NCI-H510A treated with DMSO at 0.1 percent for 48 hours (cell line): Measurements from ENCODE around the gene INSIG2.
"Not testable (repeated sequence)": the region's sequence is repeated elsewhere in the genome, so short reads cannot be mapped to it uniquely, and the experiment has no call there.

Source experiments
- DNase-seq: peaks from one replicate; lab custom pipeline; 2025; lab: John Stamatoyannopoulos, UW

The INSIG2 gene

DNA sequence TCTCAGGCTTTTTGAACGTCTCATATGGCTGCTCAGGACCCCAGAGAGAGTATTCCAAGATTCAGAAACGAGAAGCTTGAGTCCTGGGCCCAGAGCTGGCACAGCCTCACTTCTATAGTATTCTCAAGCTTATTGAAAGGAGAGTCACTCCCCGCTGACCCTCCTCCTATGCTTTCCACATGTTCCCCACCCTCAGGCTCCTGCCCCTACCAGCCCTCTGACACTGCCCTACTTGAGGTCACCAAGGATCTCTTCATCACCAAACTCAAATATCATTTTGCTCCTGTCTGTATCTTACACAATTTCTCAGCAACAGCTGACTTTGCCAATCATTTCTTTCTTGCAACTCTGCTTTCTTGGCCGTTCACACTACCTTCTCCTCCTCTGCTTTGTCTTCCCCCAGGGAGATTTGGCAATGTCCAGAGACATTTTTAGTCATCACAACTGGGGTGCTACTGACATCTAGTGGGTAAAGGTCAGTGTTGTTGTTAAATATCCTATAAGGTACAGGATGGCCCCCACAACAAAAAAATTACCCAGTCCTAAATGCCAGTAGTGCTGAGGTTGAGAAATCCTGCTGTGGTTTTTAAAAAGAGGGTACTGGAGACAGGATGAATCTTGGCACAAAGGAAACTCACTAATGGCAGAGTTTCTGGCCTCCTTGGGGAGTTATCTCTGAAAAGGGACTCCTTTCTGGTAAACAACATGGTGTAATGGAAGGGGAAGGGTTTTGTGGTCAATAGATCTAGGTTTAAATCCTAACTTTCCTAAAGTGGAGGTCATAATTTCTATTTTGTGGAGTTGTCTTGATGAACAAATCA lies 26.9 kb upstream of the INSIG2 start:
- no peak for DNase-seq

DNA sequence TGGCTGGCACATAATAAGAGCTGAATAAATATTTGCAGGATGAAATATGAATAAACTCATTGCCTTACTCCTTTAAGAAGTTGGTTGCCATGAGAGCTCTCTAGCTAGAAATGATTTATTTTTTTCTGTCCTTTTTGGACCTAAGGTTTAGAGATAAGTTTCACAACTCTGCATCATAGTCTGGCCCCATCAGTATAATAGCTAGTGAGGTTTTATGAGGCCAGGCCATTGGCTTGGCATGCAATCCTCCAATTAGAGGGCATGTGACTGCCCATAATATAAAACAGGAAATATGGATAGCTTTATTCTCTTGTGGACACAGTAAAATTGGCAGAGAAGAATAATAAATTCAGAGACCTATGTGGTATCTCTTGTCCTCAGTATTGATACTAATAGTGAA lies 26.2 kb upstream of the INSIG2 start:
- no peak for DNase-seq

DNA sequence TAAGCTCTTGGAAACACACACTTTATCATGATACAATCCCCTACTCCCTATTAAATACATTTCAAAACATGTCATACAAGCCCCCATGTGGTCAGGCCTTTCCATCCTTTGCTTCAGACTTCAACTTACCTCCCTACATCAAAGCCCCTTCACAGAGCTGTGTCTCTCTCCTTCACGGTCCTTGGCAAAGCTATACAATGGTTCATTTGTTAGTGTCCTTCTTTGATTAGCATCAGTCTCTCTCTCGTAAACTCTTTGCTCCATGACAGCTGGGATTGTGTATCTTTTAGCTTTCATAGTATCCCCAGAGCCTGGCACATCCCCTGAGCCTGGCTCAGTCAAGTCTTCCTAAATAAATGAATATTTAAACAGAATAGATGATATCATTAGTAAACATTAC lies 25.6 kb upstream of the INSIG2 start:
- no peak for DNase-seq

DNA sequence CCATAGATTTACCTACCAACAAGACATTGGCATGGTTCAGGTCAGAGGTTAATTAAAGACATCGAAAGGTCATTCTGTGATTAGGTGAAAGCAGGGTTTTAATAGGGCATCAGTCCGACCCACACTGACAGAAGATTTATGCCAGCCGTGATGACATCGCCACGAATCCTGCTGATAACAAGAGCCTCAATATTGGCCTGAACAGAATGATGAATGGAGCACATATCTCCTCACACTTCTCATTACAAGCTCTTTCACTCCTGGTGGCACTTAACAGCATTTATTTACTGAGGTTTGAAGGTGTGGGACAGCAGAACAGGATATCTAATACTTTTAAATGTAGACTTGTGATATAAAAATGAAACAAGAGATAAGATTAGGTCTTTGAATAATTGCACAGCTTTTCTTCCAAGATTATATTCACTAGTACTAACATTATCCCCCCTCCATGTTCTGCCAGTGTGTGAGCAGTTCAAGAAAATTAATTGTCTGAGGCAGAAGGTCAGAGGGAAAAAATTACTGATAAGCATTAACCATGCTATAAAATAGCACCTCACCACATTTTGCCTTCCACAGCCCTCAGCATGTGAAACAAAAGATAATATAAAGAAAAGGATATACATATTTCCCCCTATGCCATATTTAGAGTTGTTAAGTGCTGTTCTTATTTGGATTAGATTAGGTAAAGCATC lies 23.1 kb upstream of the INSIG2 start:
- no peak for DNase-seq

DNA sequence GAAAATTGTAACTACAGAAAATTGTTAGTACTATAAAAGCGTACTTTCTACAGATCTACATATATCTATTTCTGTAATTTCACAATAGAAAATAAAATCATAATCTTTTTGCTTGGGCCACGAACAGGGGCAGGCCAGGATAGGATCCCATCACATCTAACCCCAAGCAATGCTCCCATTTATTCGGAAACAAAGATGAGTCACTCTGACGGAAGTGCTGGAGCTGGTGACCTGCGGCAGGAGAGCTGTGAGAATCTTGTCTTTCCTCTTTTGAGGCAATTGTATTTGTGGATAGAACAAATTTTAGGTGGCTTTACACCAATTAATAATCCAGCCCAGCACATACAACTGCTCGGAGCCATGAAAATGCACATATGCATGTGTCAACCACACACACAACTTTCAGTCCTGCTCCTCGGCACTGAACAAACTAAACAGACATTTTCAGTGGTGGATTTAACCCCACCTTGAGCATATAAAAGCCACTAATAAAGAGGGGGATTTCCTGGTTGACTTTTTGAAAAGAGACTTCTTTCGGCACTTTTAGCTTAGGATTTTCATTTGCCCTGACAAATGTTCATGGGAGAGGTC lies 22.3 kb upstream of the INSIG2 start:
- no peak for DNase-seq

GRCh38 chr2:118077636-118078247 lies 10.5 kb upstream of the INSIG2 start:
- DNase-seq, result no peak

DNA sequence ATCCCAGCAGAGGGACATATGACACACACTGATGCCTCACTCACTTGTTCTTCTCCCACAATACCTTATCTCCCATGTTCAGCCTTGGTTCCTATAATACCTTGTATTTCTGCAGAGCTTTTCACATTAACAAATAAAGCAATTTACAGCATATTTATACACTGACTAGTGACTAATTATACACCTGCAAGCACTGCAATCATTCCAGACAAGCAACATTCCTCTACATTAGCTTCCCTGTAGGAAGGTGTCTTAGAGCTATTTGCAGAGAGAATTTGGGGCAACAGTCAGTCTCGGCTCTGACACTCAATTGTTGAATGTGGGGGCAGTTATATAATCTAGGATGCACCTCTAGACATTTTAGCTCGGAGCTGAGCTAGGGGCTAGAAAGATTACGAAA lies 9.5 kb upstream of the INSIG2 start:
- no peak for DNase-seq

DNA sequence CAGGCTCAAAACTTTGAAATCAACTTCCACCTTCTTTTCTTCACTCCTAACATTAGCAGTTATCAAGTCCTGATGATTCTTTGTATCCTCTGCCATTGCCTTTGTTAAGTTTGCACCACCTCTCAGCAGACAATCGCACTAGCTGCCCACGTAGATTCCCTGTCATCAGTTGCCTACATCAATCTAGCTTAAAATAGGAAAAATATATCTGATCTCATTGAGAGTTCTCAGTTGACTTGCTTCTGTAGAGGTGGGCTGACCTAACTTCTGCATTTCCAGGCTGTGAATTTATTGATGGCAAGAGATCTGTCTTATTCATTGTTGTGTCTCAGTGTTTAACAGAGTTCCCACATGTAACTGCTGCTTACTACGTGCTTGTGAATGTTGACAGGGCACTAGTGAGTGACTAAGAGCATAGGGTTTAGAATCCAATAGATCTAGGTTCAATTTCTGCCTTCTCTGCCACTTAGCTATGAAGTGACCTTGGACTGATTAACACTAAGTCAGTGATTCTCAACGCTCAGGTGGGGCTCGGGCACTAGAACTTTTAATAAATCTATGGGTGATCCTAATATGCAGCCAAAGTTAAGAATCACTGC lies 3.7 kb upstream of the INSIG2 start:
- no peak for DNase-seq

GRCh38 chr2:118085173-118086023 lies 2.9 kb upstream of the INSIG2 start:
- DNase-seq, result no peak

DNA sequence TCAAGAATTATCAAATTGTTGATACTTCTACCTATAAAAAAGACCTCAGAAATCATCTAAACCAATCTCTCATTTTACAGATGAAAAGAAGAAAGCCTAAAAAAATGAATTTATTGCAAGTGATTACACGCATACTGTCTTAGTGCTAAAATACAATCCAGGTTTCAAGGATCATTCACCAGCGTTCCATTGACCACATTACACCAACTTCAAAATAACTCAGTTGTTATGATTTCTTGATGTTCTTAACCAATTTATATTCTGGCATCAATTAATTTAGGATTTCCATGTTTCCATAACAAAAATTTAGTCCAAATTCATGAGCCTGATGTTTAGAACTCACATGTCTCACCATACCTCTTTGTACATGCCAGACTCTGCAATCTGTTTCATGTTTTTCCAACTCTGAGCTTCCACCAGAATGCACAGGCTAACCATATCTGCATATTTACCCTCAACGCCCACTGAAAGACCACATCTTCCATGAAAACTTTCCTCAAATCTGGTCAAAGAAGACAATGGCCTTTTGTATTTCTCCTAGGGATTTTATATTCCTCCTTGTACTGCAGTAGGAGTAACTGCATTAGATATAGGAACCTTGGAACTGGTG lies 2.1 kb upstream of the INSIG2 start:
- no peak for DNase-seq

DNA sequence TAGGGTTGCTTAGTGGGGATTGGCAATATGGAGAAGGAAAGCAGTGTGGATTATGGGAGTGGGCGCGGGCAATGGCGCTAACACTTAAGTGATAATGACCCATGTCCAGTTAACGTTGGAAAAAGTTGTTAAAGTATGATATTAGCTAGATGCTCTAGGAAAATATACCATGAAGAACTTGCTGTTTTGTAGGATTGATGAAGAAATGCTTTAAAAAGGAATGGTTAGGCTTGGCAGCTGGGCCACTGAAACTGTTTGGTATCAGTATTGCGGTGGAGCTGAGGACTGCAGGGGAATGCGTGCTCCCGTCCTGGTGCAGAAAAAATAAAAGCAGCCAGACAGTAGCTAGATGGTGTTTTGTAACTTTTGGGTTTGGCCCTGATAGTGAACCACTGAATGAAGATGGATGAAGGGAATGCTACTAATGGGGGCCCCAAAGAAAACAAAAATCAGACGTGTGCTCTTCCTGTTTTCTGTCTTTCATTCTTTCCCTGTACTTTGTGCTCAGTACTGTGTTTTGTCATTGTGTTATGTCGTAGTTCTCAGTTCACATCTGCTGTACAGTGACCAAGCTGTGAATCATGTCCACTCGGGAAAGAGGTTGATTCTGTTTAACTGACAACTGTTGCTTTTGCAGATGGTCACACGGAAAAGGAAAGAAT lies 999 bp downstream of the INSIG2 start:
- peak; percentile 33 for DNase-seq

GRCh38 chr2:118090387-118091139 lies 2.3 kb downstream of the INSIG2 start:
- DNase-seq, result no peak

GRCh38 chr2:118091140-118091478 lies 2.8 kb downstream of the INSIG2 start:
- DNase-seq, result no peak

GRCh38 chr2:118091631-118092030 lies 3.4 kb downstream of the INSIG2 start:
- DNase-seq, result no peak

GRCh38 chr2:118094102-118094501 lies 5.8 kb downstream of the INSIG2 start:
- not testable (repeated sequence) for DNase-seq

DNA sequence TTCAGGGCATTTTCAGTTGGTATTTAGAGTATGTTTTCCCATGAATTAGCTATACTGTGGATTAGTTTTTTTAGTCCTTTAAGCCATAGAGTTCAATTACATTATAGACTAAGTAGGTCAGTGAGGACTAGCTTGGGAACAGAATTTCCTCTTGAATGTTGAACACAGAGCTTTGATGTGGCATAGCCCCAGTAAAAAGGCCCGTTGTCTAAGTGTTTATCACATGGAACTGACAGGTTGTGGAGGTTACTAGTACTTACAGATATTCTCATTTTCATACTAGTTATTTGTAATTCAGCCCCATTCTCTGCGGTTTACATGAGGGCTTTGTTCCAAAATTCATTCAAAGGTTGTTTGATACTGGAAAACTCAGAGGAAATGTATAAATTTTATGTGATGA lies 6.2 kb downstream of the INSIG2 start:
- DNase-seq, result no peak

DNA sequence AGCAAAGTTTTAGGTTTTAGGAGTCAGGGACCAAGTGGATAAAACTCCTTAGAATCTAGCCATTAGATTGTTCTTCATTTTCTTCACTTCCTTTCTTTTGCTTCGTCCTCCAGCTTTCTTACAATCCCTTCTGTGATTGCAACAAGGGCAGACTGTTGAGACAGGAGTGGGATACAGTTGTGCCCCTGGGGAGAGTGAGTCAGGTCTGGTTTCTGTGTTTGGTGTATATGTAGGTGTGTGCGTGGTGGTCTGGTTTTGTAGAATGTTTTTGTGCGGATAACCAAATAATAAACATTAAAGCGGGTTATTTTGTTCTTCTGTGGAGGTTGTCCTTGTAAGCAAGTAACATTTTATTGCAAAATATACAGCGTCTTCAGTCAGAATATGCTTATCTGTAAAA lies 7.3 kb downstream of the INSIG2 start:
- no peak for DNase-seq

DNA sequence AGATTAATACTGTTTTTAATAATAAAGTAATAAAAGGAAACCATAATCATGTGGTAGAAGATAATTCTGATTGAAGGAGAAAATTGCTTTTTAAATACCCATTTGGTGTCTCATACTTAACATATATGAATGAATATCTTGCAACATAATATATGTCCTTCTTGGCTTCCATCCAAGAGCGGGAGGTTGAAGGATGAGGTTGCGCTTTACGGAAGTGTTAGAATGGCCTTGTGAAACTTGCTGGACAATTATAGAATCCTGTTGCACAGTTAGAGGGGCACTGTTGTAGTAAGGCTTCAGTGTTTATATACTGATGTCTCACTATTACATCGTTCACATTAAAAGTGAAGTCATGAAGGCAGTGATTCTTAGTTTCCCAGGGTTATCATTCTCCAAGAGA lies 9.4 kb downstream of the INSIG2 start:
- no peak for DNase-seq

GRCh38 chr2:118098307-118099030 lies 10.2 kb downstream of the INSIG2 start:
- DNase-seq, result no peak
